ENCODE data around the gene ZNF688. TPM values are rescaled to one million over a fixed set of nuclear protein-coding genes. Genes with fewer than 3 reads are reported as not detected.

The ZNF688 gene
- total and polyA plus RNA-seq, 4 donors: 3.4 to 8.9 (median 4.8) TPM

GRCh38 chr16:30556125-30556473 is 15.4 kb downstream of the ZNF688 start:
- H3K4me1 ChIP-seq (ENCODE audit: control insufficient read depth in 4 of 4, insufficient read depth in 4 of 4, low read length in 3 of 4): peaks cover 2 to 17% (median 10%) of the 10 kb centered on the region in 4 donors
- H3K27me3 ChIP-seq (ENCODE audit: control insufficient read depth in 4 of 4, insufficient read depth in 4 of 4, low read length in 3 of 4): no peaks in the 10 kb centered on the region
- peaks cover 6 to 11% (median 8%) of the 10 kb centered on the region in 4 donors for H3K36me3 ChIP-seq (ENCODE audit: control insufficient read depth in 4 of 4, insufficient read depth in 3 of 4, low read depth in 1 of 4, low read length in 3 of 4)
- 75% methylated on average over 10 of the region's 10 CpGs for WGBS
- no peaks in the 10 kb centered on the region for H3K9me3 ChIP-seq (ENCODE audit: control insufficient read depth in 4 of 4, low read length in 3 of 4)
- no peak overlapping the region for H3K4me3 ChIP-seq (ENCODE audit: low read depth in 1 of 3, low read length in 3 of 3)
- no peak for TF ChIP-seq GABPA (IDR thresholded peaks at IDR 0.05 in 1 of 2, conservative IDR thresholded peaks at IDR 0.05 in 1 of 2)
- no peak for TF ChIP-seq MAX (IDR thresholded peaks at IDR 0.05)
- no peak for TF ChIP-seq HNF4A (conservative IDR thresholded peaks at IDR 0.05)
- no peak for TF ChIP-seq YY1 (IDR thresholded peaks at IDR 0.05)
- no peak for TF ChIP-seq EGR1 (IDR thresholded peaks at IDR 0.05; ENCODE audit: low read depth in 2 of 2)
- TF ChIP-seq TAF1 (conservative IDR thresholded peaks at IDR 0.05): no peak
- TF ChIP-seq RXRA (IDR thresholded peaks at IDR 0.05): no peak
- TF ChIP-seq FOXA2 (IDR thresholded peaks at IDR 0.05): no peak
- TF ChIP-seq RAD21 (IDR thresholded peaks at IDR 0.05): no peak
- TF ChIP-seq REST (IDR thresholded peaks at IDR 0.05): no peak
- TF ChIP-seq HNF4G (IDR thresholded peaks at IDR 0.05): no peak
- no peak for TF ChIP-seq SP1 (IDR thresholded peaks at IDR 0.05)
- no peak for TF ChIP-seq FOXA1 (IDR thresholded peaks at IDR 0.05)
- no peak for DNase-seq (ENCODE audit: low spot score)
- H3K27ac ChIP-seq (ENCODE audit: low read depth in 1 of 2, low read length in 2 of 2): no peak overlapping the region
- no peak overlapping the region for H3K9ac ChIP-seq (ENCODE audit: low read depth in 1 of 2, low read length in 2 of 2)

- TF ChIP-seq HNF4A (conservative IDR thresholded peaks at IDR 0.05): no peak
- TF ChIP-seq FOXA1 (IDR thresholded peaks at IDR 0.05): no peak
- TF ChIP-seq TAF1 (conservative IDR thresholded peaks at IDR 0.05): no peak
- TF ChIP-seq REST (IDR thresholded peaks at IDR 0.05): no peak
- TF ChIP-seq RXRA (IDR thresholded peaks at IDR 0.05): no peak
- no peak for TF ChIP-seq GABPA (IDR thresholded peaks at IDR 0.05 in 1 of 2, conservative IDR thresholded peaks at IDR 0.05 in 1 of 2)
- TF ChIP-seq YY1 (IDR thresholded peaks at IDR 0.05): no peak
- TF ChIP-seq ZBTB33 (IDR thresholded peaks at IDR 0.05): no peak
- TF ChIP-seq JUND (IDR thresholded peaks at IDR 0.05): no peak
- TF ChIP-seq RAD21 (IDR thresholded peaks at IDR 0.05): no peak
- no peak for TF ChIP-seq FOXA2 (IDR thresholded peaks at IDR 0.05)
- no peak for TF ChIP-seq NR2F2 (IDR thresholded peaks at IDR 0.05)
- TF ChIP-seq CTCF (IDR thresholded peaks at IDR 0.05; ENCODE audit: low read depth, low read length, missing input control): no peak
- H3K4me3 ChIP-seq (ENCODE audit: low read depth in 1 of 3, low read length in 3 of 3): no peak overlapping the region
- H3K27me3 ChIP-seq (ENCODE audit: control insufficient read depth in 4 of 4, insufficient read depth in 4 of 4, low read length in 3 of 4): no peaks in the 10 kb centered on the region
- 97% methylated on average over 69 of the region's 69 CpGs for WGBS
- no peaks in the 10 kb centered on the region for H3K9me3 ChIP-seq (ENCODE audit: control insufficient read depth in 4 of 4, low read length in 3 of 4)
- peaks cover 2 to 15% (median 9%) of the 10 kb centered on the region in 4 donors for H3K4me1 ChIP-seq (ENCODE audit: control insufficient read depth in 4 of 4, insufficient read depth in 4 of 4, low read length in 3 of 4)
- DNase-seq (ENCODE audit: low spot score): no peak
- H3K9ac ChIP-seq (ENCODE audit: low read depth in 1 of 2, low read length in 2 of 2): no peak overlapping the region
- peaks cover 6 to 11% (median 8%) of the 10 kb centered on the region in 4 donors for H3K36me3 ChIP-seq (ENCODE audit: control insufficient read depth in 4 of 4, insufficient read depth in 3 of 4, low read depth in 1 of 4, low read length in 3 of 4)
- no peak overlapping the region for H3K27ac ChIP-seq (ENCODE audit: low read depth in 1 of 2, low read length in 2 of 2)
Observed at GRCh38 chr16:30555315-30556124, 16.0 kb downstream of the ZNF688 start.

Data from liver (tissue), 9 donors.